HG02981 (cell line): ENCODE results near the gene CBLC.
A peak's percentile ranks its signal among the peaks of the same experiment; 100 is the strongest.

Source experiments
- ATAC-seq: cut with Tn5 transposase; IDR thresholded peaks from one replicate; pipeline ENCODE4 v1.9.1; 2021; ENCODE audit warnings: mild to moderate bottlenecking, moderate library complexity; ENCODE audit not compliant: unreplicated experiment

CBLC gene

GRCh38 chr19:44799627-44800346 lies 22.1 kb downstream of the CBLC start:
- no peak for ATAC-seq

- ATAC-seq = peak; percentile 64
These were observed 22.8 kb downstream of the CBLC start for GRCh38 chr19:44800461-44800860.

GRCh38 chr19:44803442-44804428 lies 26.0 kb downstream of the CBLC start:
- ATAC-seq = no peak

DNA sequence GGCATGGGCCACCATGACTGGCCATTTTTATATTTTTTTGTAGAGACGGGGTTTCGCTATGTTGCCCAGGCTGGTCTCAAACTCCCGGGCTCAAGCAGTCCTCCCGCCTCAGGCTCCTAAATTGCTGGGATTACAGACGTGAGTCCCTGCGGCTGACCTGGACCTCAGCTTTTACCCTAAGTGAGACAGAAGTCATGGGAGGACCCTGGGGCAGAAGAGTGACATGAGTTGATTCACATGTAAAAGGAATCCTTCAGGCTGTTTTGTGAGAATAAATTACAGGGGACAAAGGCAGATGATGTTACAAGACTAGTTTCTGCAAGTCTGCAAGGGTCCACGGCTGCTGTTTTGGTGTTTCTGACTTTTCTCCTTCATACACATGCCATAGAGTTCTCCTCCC lies 28.6 kb downstream of the CBLC start:
- no peak for ATAC-seq

- ATAC-seq = no peak
These were observed 29.5 kb downstream of the CBLC start for GRCh38 chr19:44807162-44807561.

DNA sequence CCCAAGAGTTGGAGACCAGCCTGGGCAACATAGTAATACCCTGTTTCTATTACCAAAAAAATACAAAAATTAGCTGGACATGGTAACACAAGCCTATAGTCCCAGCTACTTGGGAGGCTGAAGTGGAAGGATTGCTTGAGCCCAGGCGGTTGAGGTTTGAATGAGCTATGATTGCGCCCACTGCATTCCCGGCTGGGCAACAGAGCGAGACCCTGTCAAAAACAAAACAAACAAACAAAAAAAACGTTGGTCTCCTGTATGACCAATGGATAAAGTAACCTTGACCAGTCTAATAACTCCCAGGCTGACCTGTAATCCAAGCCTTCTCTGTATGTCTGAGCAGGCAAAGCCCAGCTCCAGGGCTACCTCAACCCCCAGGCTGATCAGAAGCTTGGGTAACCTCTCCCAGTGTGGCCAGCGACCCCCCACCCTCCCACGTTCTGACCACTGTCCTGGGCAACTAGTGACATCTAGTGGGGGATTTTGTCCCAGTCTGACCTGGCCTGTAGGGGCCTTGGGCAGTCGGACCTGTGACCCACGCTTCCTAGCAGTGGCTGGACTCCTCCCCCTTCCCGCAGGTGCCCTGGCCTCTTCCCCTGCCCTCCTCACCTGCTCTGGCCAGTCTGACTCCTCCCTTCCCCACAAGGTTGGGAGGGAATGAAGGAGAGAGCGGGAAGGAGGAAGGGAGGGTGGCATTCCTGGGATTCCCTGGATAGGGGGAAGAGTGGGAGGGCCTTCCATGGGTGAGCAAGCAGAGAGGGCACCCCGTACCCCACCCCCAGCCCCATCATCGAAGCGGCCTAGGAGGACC lies 30.2 kb downstream of the CBLC start:
- ATAC-seq = no peak

DNA sequence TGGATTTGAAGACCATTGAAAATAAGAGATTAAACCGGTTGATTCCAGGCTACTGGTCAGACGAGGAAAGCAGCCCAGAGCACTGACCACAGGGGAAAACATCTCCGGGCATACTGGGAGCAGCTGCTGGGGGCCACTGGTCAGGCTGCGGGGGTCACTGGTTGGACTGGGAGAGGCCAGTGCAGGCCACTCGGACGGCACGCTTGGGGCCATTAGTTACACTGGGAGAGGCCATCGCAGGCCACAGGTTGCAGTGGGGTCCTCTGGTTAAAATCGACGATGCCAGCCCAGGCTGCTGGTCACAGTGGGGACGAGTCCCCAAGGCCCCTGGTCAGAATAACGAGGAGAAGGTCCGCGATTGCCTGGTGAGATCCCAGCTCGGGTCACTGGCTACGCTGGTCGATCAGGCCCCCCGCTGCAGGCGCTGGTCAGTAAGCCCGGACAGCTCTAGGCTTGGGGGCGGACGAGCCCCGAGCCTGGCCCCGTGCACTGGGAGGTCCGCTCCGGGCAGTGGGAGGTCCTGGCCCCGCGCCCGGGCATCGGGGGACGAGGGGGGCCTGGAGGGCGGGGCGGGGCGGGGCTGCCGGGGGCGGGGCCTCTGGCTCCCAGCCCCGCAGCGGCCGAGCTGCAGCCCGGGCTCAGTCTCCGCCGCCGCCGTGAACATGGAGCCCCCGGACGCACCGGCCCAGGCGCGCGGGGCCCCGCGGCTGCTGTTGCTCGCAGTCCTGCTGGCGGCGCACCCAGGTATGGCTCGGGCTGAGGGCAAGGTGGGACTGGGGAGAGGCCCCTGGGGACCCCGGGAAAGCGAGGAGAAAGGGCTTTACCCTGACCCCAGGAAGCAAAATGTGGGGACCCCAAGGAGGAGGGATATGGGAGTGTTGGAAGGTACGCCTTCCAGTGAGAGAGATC lies 31.0 kb downstream of the CBLC start, which contains the start of gene BCAM:
Gene BCAM (plus strand): TSS at position 641 of the 909 bp plus-strand sequence. CDS start 22 bp downstream, at position 663.
- ATAC-seq = no peak

GRCh38 chr19:44809577-44810233 lies 32.0 kb downstream of the CBLC start:
- no peak for ATAC-seq

DNA sequence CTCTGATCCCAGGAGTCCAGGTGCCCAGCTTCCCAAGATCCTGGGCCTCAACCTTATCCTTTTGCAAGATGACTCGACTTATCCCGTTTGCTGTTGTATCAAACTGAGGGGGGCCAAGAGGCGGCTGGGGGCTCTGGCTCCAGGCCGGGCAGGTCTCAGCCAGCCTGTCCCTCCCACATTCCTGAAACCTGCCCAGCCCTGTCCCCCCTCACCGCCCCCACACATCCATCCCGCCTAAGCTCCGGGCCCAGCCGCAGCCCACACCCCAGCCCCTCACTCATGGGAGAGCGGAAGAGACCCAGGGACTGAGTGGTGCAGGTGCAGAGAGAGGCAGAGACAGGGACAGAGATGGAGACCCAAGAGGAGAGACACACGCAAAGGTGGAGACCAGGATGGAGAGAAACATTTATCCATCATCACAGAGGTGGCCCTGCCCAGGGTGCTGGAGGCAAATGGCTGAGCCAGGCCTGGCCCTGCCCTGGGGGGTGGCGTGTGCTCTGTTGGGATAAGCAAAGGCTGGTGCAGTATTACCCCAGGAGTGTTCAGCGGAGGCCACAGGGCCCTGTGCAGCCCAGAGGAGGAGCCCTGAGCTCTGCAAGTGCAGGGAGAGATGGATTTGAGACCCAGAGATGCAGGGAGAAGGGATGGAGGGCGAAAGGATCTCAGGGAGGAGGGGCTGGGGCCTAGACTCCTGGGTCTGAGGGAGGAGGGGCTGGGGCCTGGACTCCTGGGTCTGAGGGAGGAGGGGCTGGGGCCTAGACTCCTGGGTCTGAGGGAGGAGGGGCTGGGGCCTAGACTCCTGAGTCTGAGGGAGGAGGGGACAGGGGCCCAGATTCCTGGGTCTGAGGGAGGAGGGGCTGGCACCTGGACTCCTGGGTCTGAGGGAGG lies 32.8 kb downstream of the CBLC start:
- ATAC-seq = no peak

- no peak for ATAC-seq
These were observed 33.4 kb downstream of the CBLC start for GRCh38 chr19:44811122-44811419.

DNA sequence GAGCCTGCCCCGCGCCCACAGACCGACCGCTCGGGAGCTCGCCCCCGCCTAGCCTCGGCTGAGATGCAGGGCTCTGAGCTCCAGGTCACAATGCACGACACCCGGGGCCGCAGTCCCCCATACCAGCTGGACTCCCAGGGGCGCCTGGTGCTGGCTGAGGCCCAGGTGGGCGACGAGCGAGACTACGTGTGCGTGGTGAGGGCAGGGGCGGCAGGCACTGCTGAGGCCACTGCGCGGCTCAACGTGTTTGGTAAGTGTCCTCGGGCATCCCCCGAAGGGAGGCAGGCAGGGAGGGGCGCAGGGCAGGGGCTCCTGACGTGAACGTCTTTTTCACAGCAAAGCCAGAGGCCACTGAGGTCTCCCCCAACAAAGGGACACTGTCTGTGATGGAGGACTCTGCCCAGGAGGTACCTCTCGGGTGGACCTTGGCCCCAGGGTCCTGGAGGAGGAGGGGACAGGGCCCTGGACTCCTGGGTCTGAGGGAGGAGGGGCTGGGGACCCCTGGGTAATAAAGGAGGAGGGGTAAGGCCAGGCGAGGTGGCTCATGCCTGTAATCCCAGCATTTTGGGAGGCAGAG lies 34.5 kb downstream of the CBLC start:
- no peak for ATAC-seq

DNA sequence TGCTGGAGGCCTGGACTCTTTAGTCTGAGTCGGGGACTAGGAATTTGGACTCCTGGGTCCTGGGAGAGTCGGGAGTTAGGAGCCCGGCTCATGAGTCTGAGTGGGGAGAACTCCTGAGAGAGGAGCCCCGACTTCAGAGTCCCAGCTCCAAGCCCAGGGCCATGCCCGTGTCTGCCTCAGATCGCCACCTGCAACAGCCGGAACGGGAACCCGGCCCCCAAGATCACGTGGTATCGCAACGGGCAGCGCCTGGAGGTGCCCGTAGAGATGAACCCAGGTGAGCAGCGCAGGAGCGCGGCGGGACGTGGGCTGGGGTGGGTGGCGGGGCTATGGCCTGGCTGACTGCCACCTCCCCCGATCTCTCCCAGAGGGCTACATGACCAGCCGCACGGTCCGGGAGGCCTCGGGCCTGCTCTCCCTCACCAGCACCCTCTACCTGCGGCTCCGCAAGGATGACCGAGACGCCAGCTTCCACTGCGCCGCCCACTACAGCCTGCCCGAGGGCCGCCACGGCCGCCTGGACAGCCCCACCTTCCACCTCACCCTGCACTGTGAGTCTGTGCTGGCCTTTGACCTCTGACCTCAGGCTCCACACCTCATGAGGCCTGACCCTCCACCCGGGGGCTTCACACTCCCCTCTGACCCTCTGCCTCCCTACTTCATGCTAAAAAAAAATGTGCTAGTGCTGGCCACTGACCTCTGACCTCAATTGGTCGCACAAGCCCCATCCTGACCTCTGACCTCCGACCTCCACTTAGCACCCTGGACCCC lies 35.6 kb downstream of the CBLC start:
- ATAC-seq = no peak

DNA sequence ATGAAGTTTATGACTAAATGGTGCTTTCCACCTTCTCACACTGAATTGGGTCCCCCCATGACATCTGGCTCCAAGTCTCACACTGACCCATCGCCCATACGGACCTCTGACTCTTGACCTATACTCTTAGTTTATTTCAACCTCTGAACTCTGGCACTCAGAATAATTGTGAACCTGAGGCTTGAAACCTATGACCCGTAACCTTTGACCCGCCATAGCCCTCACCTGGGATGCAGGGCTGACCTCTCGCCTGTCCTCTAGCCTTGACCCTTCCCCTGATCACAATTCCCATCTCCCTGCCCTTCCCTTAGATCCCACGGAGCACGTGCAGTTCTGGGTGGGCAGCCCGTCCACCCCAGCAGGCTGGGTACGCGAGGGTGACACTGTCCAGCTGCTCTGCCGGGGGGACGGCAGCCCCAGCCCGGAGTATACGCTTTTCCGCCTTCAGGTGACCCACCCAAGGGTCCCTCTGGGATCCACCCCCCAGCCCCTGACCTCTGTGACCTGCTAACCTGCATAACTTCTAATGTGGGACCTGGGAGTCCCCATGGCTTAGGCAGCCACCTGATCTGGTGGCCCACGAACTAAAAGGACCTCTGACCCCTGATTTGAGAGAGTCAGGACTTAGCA lies 36.3 kb downstream of the CBLC start:
- no peak for ATAC-seq

DNA sequence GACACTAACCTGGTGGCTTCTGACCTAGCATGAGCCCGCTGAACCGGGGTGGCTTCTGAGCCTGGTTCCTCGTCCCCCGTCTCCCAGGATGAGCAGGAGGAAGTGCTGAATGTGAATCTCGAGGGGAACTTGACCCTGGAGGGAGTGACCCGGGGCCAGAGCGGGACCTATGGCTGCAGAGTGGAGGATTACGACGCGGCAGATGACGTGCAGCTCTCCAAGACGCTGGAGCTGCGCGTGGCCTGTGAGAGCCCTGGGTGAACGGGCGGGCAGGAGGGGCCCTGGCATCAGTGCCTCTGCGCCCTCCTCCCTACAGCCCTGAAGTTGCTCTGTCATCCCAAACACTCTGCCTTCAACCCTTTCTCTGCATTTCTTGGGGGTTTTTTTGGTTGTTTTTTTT lies 36.8 kb downstream of the CBLC start:
- no peak for ATAC-seq

DNA sequence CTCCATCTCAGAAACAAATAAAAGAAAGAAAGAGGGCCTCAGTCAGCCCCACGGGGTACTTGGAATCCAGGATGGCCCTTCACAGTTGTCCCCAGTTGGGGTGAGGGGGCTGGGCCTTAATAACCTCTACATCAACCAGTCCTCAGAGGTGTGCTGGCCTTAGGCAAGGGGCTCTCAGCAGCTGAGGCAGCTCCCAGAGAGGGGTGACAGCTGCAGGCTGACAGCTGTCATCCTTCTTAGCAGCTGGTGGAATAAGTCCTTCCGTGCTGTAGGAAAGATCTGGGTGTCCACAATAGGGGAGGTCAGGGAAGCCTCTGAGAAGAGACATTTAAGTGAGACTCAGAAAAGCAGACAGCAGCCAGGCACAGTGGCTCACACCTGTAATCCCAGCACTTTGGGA lies 38.6 kb downstream of the CBLC start:
- ATAC-seq = no peak

GRCh38 chr19:44817725-44818465 lies 40.2 kb downstream of the CBLC start:
- ATAC-seq = no peak
